H1 (cell line): ENCODE measurements around the gene SSR2. TPM values are rescaled to one million over a fixed set of nuclear protein-coding genes. Genes with fewer than 3 reads are reported as not detected.

Experiments
- BACH1 ChIP-seq: IDR thresholded peaks from 2 replicates; pipeline ENCODE4 v1.6.1; 2012; ENCODE audit warnings: low read length, improper control_type of control experiment
- GABPA ChIP-seq: IDR thresholded peaks from 2 replicates; pipeline ENCODE4 v1.6.1; 2011; ENCODE audit warnings: mild to moderate bottlenecking, low read length, moderate library complexity, borderline replicate concordance; ENCODE audit not compliant: insufficient read depth
- PHF8 ChIP-seq: fragments of 200-600 bp; sonication (generic); conservative IDR thresholded peaks from 2 replicates; pipeline ENCODE4 v1.7.1; 2012; ENCODE audit warnings: low read depth, mild to moderate bottlenecking, inconsistent platforms, low read length, moderate library complexity
- RAD21 ChIP-seq, 2 experiments: IDR thresholded peaks in 1 of 2; conservative IDR thresholded peaks in 1 of 2; 2 replicates each; pipeline ENCODE4 v1.6.1; 2011; ENCODE audit warnings: low read depth in 2 of 2, low read length in 2 of 2, improper control_type of control experiment in 1 of 2, inconsistent platforms in 1 of 2, mild to moderate bottlenecking in 1 of 2, moderate library complexity in 1 of 2
- SAP30 ChIP-seq: fragments of 300-600 bp; sonication (generic); IDR thresholded peaks from 2 replicates; pipeline ENCODE4 v1.7.1; 2012; ENCODE audit warnings: low read length, moderate library complexity, mild to moderate bottlenecking, inconsistent platforms; ENCODE audit not compliant: insufficient read depth, insufficient replicate concordance
- SP1 ChIP-seq: IDR thresholded peaks from 2 replicates; pipeline ENCODE4 v1.6.1; 2011; ENCODE audit warnings: low read depth, low read length
- TAF1 ChIP-seq: IDR thresholded peaks from 2 replicates; pipeline ENCODE4 v1.6.1; 2011; ENCODE audit warnings: mild to moderate bottlenecking, low read depth, low read length
- TBP ChIP-seq: IDR thresholded peaks from 2 replicates; pipeline ENCODE4 v1.6.1; 2011; ENCODE audit warnings: low read depth, low read length, improper control_type of control experiment
- polyA plus RNA-seq, 7 experiments: library from polyadenylated mRNA; depleted of rRNA in 3 of 7; stranded (reverse) in 5 of 7; unstranded in 2 of 7; fragments of >200 nt in 5 of 7; fragments of 200-250 nt in 2 of 7; gene quantifications; 1 replicate in 5 of 7; 2 replicates in 1 of 7; 4 replicates in 1 of 7; pipeline versions ENCODE4 v1.2.1 to v1.2.3, GENCODE V29; 2011 to 2013; ENCODE audit warnings: missing spikeins in 2 of 7, mixed read lengths in 2 of 7
- total RNA-seq: library from RNA; stranded (reverse); fragmentation: NEBNext Ultra II Directional; extraction: Animal tissue kit (Norgen Biotek cat#: 25700); gene quantifications from 2 replicates; pipeline ENCODE4 v1.2.1, GENCODE V29; 2021

The SSR2 gene
- total and polyA plus RNA-seq, 2 of the 8 experiments (the other 6 are each of a cell fraction or from before 2014, with no cell fraction given): 190 to 648 TPM

GRCh38 chr1:156052862-156053767 is 32.4 kb upstream of the SSR2 start (continued):
- TF ChIP-seq SAP30 (peak; percentile 75), RAD21 (IDR thresholded peaks at IDR 0.05 in 1 of 2, conservative IDR thresholded peaks at IDR 0.05 in 1 of 2; ENCODE audit: low read depth in 2 of 2, low read length in 2 of 2) (peak in 1 of 2 experiments; percentile 35; a peak in 2 of 4 replicates), PHF8 (0 out of 2 replicates have a peak, but pooled peaks have one; percentile 37), GABPA (no peak), BACH1 (no peak), TAF1 (0 out of 2 replicates have a peak, but pooled peaks have one; percentile 16), TBP (no peak; the same call in 1 of the 2 replicates), SP1 (no peak)
